GM10266 (cell line): ENCODE results near the gene RNF114.

Experiments
- DNase-seq: peaks from one replicate; pipeline ENCODE4 v3.0.0; 2012; ENCODE audit errors: extremely low spot score
- CTCF ChIP-seq: IDR thresholded peaks from 2 replicates; pipeline ENCODE4 v1.5.1; 2012; ENCODE audit warnings: mild to moderate bottlenecking, low read depth; ENCODE audit not compliant: control insufficient read depth, insufficient read depth; ENCODE audit errors: missing control alignments

The RNF114 gene

GRCh38 chr20:49985617-49986016 lies 49.4 kb downstream of the RNF114 start:
- no peak for DNase-seq
- TF ChIP-seq CTCF: no peak

DNA sequence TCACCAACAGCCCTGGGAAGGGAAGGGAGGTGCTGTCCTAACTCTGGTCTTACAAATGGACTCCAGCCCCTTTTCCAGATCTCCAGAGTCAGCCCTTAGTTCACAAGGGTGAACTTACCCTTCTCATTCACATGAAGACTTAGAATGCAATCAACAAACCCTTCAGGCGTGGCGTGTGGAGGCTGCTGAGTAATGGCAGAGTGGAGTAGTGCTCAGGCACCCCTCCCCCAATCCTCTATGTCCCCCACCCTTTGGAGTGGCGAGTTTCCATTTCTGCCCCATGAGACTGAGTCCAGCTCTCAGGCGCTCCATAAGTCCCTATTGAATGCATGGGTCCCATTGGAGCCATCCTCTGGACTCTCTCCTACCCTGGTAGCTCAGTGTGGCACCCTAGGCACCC lies 49.9 kb downstream of the RNF114 start:
- no peak for DNase-seq
- no peak for TF ChIP-seq CTCF

GRCh38 chr20:49987015-49987867 lies 51.0 kb downstream of the RNF114 start:
- TF ChIP-seq CTCF: no peak
- no peak for DNase-seq

DNA sequence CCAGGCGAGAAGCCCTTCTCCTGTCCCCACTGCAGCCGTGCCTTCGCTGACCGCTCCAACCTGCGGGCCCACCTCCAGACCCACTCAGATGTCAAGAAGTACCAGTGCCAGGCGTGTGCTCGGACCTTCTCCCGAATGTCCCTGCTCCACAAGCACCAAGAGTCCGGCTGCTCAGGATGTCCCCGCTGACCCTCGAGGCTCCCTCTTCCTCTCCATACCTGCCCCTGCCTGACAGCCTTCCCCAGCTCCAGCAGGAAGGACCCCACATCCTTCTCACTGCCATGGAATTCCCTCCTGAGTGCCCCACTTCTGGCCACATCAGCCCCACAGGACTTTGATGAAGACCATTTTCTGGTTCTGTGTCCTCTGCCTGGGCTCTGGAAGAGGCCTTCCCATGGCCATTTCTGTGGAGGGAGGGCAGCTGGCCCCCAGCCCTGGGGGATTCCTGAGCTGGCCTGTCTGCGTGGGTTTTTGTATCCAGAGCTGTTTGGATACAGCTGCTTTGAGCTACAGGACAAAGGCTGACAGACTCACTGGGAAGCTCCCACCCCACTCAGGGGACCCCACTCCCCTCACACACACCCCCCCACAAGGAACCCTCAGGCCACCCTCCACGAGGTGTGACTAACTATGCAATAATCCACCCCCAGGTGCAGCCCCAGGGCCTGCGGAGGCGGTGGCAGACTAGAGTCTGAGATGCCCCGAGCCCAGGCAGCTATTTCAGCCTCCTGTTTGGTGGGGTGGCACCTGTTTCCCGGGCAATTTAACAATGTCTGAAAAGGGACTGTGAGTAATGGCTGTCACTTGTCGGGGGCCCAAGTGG lies 51.9 kb downstream of the RNF114 start:
- no peak for DNase-seq

GRCh38 chr20:49989234-49990065 lies 53.3 kb downstream of the RNF114 start:
- no peak for DNase-seq
- no peak for TF ChIP-seq CTCF

More for the DNA sequence above, 51.9 kb downstream of the RNF114 start:
- TF ChIP-seq CTCF: no peak

DNA sequence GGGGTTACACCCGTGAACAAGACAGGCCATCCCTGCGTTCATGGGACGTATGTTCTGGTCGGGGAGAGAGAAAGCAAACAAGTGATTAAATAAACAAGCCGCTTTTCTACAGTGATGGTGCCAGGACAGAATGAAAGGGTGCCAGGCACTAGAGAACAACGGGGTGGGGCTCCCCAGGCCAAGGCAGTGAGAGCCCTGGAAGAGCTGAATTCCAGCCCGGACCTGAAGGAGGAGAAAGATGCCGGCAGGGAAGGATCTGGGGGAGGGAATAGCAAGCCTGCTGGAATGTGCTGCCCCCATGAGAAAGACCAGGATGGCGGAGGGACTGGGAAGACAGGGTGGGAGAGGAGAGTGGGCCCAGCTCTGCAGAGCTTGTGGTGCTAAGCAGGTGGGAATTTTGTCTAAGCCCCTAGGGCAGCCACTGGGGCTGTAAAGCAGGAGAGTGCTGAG lies 54.1 kb downstream of the RNF114 start:
- DNase-seq: no peak
- TF ChIP-seq CTCF: no peak
